H9 (cell line): ENCODE measurements around the gene GLP2R. TPM values are rescaled to one million over a fixed set of nuclear protein-coding genes. Genes with fewer than 3 reads are reported as not detected.

Source experiments
- DNase-seq: peaks from one replicate; pipeline ENCODE4 v3.0.0-alpha.2; 2017
- H2AFZ ChIP-seq: one replicate; pipeline ENCODE4 v1.6.1; 2013; ENCODE audit warnings: mild to moderate bottlenecking, low read length, control low read depth, moderate library complexity
- H2AK5ac ChIP-seq: 2 replicates; pipeline ENCODE4 v1.6.1; 2013; ENCODE audit warnings: low read length, control low read depth, mixed read lengths; ENCODE audit not compliant: insufficient read length
- H2BK120ac ChIP-seq: one replicate; pipeline ENCODE4 v1.6.1; 2013; ENCODE audit warnings: low read depth, mild to moderate bottlenecking, low read length, control low read depth, inconsistent platforms; ENCODE audit not compliant: poor library complexity, severe bottlenecking
- H2BK12ac ChIP-seq: 2 replicates; pipeline ENCODE4 v1.6.1; 2013; ENCODE audit warnings: low read length, control low read depth, mixed read lengths, low read depth; ENCODE audit not compliant: insufficient read length
- H2BK15ac ChIP-seq: 2 replicates; pipeline ENCODE4 v1.6.1; 2013; ENCODE audit warnings: low read depth, low read length, control low read depth
- H2BK20ac ChIP-seq: one replicate; pipeline ENCODE4 v1.6.1; 2013; ENCODE audit warnings: low read depth, mild to moderate bottlenecking, low read length, control low read depth, inconsistent platforms; ENCODE audit not compliant: poor library complexity, severe bottlenecking
- H2BK5ac ChIP-seq: 2 replicates; pipeline ENCODE4 v1.6.1; 2013; ENCODE audit warnings: low read length, control low read depth, mixed read lengths; ENCODE audit not compliant: insufficient read length
- H3K14ac ChIP-seq: 2 replicates; pipeline ENCODE4 v1.6.1; 2013; ENCODE audit warnings: low read length, control low read depth; ENCODE audit not compliant: insufficient read depth
- H3K18ac ChIP-seq: 2 replicates; pipeline ENCODE4 v1.6.1; 2013; ENCODE audit warnings: low read depth, mild to moderate bottlenecking, mixed read lengths, low read length, control low read depth; ENCODE audit not compliant: insufficient read length
- H3K23ac ChIP-seq: 2 replicates; pipeline ENCODE4 v1.6.1; 2013; ENCODE audit warnings: low read length, control low read depth, mixed read lengths, low read depth; ENCODE audit not compliant: insufficient read length
- H3K23me2 ChIP-seq: 2 replicates; pipeline ENCODE4 v1.6.1; 2013; ENCODE audit warnings: low read depth, mild to moderate bottlenecking, mixed read lengths, low read length, control low read depth; ENCODE audit not compliant: insufficient read length, poor library complexity, severe bottlenecking
- H3K27ac ChIP-seq: 2 replicates; pipeline ENCODE4 v1.5.1; 2013; ENCODE audit warnings: low read length, control low read depth, mixed read lengths, low read depth; ENCODE audit not compliant: insufficient read length
- H3K27me3 ChIP-seq: 2 replicates; pipeline ENCODE4 v1.6.1; 2013; ENCODE audit warnings: low read length, control low read depth, inconsistent platforms; ENCODE audit not compliant: insufficient read depth
- H3K4ac ChIP-seq: 2 replicates; pipeline ENCODE4 v1.6.1; 2013; ENCODE audit warnings: low read depth, mild to moderate bottlenecking, control low read depth, inconsistent platforms, low read length, moderate library complexity
- H3K4me1 ChIP-seq: 2 replicates; pipeline ENCODE4 v1.6.1; 2013; ENCODE audit warnings: low read length, control low read depth, inconsistent platforms; ENCODE audit not compliant: insufficient read depth
- H3K4me2 ChIP-seq: 2 replicates; pipeline ENCODE4 v1.6.1; 2013; ENCODE audit warnings: low read length, control low read depth, mixed read lengths; ENCODE audit not compliant: insufficient read length, insufficient read depth
- H3K56ac ChIP-seq: 2 replicates; pipeline ENCODE4 v1.6.1; 2013; ENCODE audit warnings: low read depth, mild to moderate bottlenecking, mixed read lengths, low read length, control low read depth; ENCODE audit not compliant: insufficient read length
- H3K79me1 ChIP-seq: 2 replicates; pipeline ENCODE4 v1.6.1; 2013; ENCODE audit warnings: low read depth, mild to moderate bottlenecking, moderate library complexity, low read length, control low read depth, inconsistent platforms; ENCODE audit not compliant: insufficient read depth, poor library complexity, severe bottlenecking
- H3K79me2 ChIP-seq: 2 replicates; pipeline ENCODE4 v1.6.1; 2013; ENCODE audit warnings: low read length, control low read depth, inconsistent platforms; ENCODE audit not compliant: insufficient read depth
- H3K9ac ChIP-seq: 2 replicates; pipeline ENCODE4 v1.6.1; 2013; ENCODE audit warnings: low read length, control low read depth, mixed read lengths; ENCODE audit not compliant: insufficient read length; ENCODE audit errors: extremely low read depth
- H3K9me3 ChIP-seq: one replicate; pipeline ENCODE4 v1.6.1; 2013; ENCODE audit warnings: low read depth, low read length, inconsistent platforms; ENCODE audit not compliant: control insufficient read depth
- H3T11ph ChIP-seq: one replicate; pipeline ENCODE4 v1.6.1; 2013; ENCODE audit warnings: mild to moderate bottlenecking, low read length, control low read depth, inconsistent platforms
- H4K20me1 ChIP-seq: one replicate; pipeline ENCODE4 v1.6.1; 2013; ENCODE audit not compliant: control insufficient read depth, insufficient read length, insufficient read depth
- H4K5ac ChIP-seq: 2 replicates; pipeline ENCODE4 v1.6.1; 2013; ENCODE audit warnings: low read depth, mild to moderate bottlenecking, mixed read lengths, low read length, control low read depth; ENCODE audit not compliant: insufficient read length
- H4K8ac ChIP-seq: replicated peaks from 2 replicates; pipeline ENCODE4 v1.6.1; 2013; ENCODE audit warnings: low read length, control low read depth, mixed read lengths, low read depth; ENCODE audit not compliant: insufficient read length
- H4K91ac ChIP-seq: 2 replicates; pipeline ENCODE4 v1.6.1; 2013; ENCODE audit warnings: low read depth, mild to moderate bottlenecking, moderate library complexity, mixed read lengths, low read length, control low read depth; ENCODE audit not compliant: insufficient read length
- H3K27ac Mint-ChIP-seq, 3 experiments: 2 replicates in 2 of 3; 3 replicates in 1 of 3; pipeline ENCODE4 v1.8.0; 2020 to 2021; ENCODE audit warnings: mixed read lengths in 3 of 3, mild to moderate bottlenecking in 1 of 3, moderate library complexity in 1 of 3
- H3K27me3 Mint-ChIP-seq: 2 replicates; pipeline ENCODE4 v1.8.0; 2021; ENCODE audit warnings: low read depth, mild to moderate bottlenecking, moderate library complexity, mixed read lengths
- H3K36me3 Mint-ChIP-seq, 3 experiments: 2 replicates in 2 of 3; 3 replicates in 1 of 3; pipeline ENCODE4 v1.8.0; 2020 to 2021; ENCODE audit warnings: low read depth in 3 of 3, mixed read lengths in 3 of 3; ENCODE audit not compliant: insufficient read depth in 1 of 3
- H3K4me1 Mint-ChIP-seq, 2 experiments: 2 replicates each; pipeline ENCODE4 v1.8.0; 2020; ENCODE audit warnings: mixed read lengths in 2 of 2
- H3K4me3 Mint-ChIP-seq, 2 experiments: 2 replicates in 1 of 2; 3 replicates in 1 of 2; pipeline ENCODE4 v1.8.0; 2020 to 2021; ENCODE audit warnings: mild to moderate bottlenecking in 2 of 2, mixed read lengths in 2 of 2, moderate library complexity in 1 of 2
- H3K9me3 Mint-ChIP-seq, 2 experiments: 2 replicates in 1 of 2; 3 replicates in 1 of 2; pipeline ENCODE4 v1.8.0; 2020; ENCODE audit warnings: mild to moderate bottlenecking in 2 of 2, mixed read lengths in 2 of 2, moderate library complexity in 1 of 2
- CTCF ChIP-seq: fragments of 200-600 bp; sonication (generic); conservative IDR thresholded peaks from 3 replicates; pipeline ENCODE4 v1.8.0; 2021; ENCODE audit warnings: antibody characterized with exemption, mild to moderate bottlenecking
- WGBS: extraction: QIAGEN DNeasy Blood & Tissue Kit; methylation state at CpG from one replicate; pipeline ENCODE4 v1.1.7; 2013; ENCODE audit warnings: missing lambda C conversion rate, low lambda C conversion rate, mixed read lengths; ENCODE audit not compliant: insufficient read length; ENCODE audit errors: extremely low coverage; 5-methylcytosine and 5-hydroxymethylcytosine counted together
- total RNA-seq: library from RNA; stranded (reverse); gene quantifications from 2 replicates; pipeline ENCODE4 v1.2.1, GENCODE V29; 2021

GLP2R gene
- total RNA-seq, 1 experiment from 2014 or later = not detected

- Histone ChIP-seq H3K27me3 (no peaks in the 10 kb centered on the region), H4K5ac (no peak overlapping the region), H3K18ac (no peak overlapping the region), H3K9ac (no peak overlapping the region), H3K23ac (no peak overlapping the region), H3K4me1 (peaks cover 2% of the 10 kb centered on the region; the same call in 1 of the 2 replicates), H2BK12ac (no peak overlapping the region), H4K8ac (no peak overlapping the region), H2BK15ac (no peak overlapping the region), H2BK120ac (no peak overlapping the region), H4K91ac (no peak overlapping the region), H3K79me1 (no peaks in the 10 kb centered on the region), H2AFZ (no peak overlapping the region), H3K9me3 (no peaks in the 10 kb centered on the region), H3K4me2 (no peak overlapping the region), H2BK5ac (no peak overlapping the region), H3K23me2 (no peaks in the 10 kb centered on the region), H3K27ac (no peak overlapping the region), H3T11ph (no peak overlapping the region), H3K14ac (no peak overlapping the region), H2AK5ac (no peak overlapping the region), H4K20me1 (no peaks in the 10 kb centered on the region), H3K79me2 (no peaks in the 10 kb centered on the region), H3K4ac (no peak overlapping the region), H2BK20ac (no peak overlapping the region), H3K56ac (no peak overlapping the region)
- DNase-seq = peak; percentile 26
- no peak overlapping the region for H3K4me3 Mint-ChIP-seq
- H3K9me3 Mint-ChIP-seq = no peaks in the 10 kb centered on the region
- peak overlapping the region in 1 of 3 experiments; percentile 9; a peak in 1 of 7 replicates for H3K27ac Mint-ChIP-seq
- no peak for TF ChIP-seq CTCF
- no CpG with 5 or more reads among the region's 14 CpGs for WGBS
- H3K4me1 Mint-ChIP-seq = peaks cover 18 to 21% of the 10 kb centered on the region in 2 experiments
- H3K27me3 Mint-ChIP-seq = peaks cover 24% of the 10 kb centered on the region
- no peaks in the 10 kb centered on the region for H3K36me3 Mint-ChIP-seq
Observed at GRCh38 chr17:9842057-9842758, 16.5 kb downstream of the GLP2R start.
